D721Med (cell line): ENCODE results near the gene FASTKD1.
"Not testable (repeated sequence)": the region's sequence is repeated elsewhere in the genome, so short reads cannot be mapped to it uniquely, and the experiment has no call there.

Source experiments
- DNase-seq: peaks from one replicate; pipeline ENCODE4 v3.0.0; 2011; ENCODE audit warnings: low spot score; ENCODE audit not compliant: insufficient read length
- FAIRE-seq: peaks from 2 replicates; lab custom pipeline; 2011; peaks lifted over from hg19 to GRCh38; lab: Jason Lieb, UNC
- TF ChIP-seq, protein P1 (sequence below): IDR thresholded peaks from 2 replicates; pipeline ENCODE4 v1.5.1; 2012; ENCODE audit warnings: mild to moderate bottlenecking, control low read depth; ENCODE audit not compliant: insufficient read depth; ENCODE audit errors: missing control alignments

Gene FASTKD1

GRCh38 chr2:169523681-169524080, 50.0 kb downstream of the FASTKD1 start:
- FAIRE-seq: no peak
- DNase-seq: no peak
- TF ChIP-seq, protein P1, sequence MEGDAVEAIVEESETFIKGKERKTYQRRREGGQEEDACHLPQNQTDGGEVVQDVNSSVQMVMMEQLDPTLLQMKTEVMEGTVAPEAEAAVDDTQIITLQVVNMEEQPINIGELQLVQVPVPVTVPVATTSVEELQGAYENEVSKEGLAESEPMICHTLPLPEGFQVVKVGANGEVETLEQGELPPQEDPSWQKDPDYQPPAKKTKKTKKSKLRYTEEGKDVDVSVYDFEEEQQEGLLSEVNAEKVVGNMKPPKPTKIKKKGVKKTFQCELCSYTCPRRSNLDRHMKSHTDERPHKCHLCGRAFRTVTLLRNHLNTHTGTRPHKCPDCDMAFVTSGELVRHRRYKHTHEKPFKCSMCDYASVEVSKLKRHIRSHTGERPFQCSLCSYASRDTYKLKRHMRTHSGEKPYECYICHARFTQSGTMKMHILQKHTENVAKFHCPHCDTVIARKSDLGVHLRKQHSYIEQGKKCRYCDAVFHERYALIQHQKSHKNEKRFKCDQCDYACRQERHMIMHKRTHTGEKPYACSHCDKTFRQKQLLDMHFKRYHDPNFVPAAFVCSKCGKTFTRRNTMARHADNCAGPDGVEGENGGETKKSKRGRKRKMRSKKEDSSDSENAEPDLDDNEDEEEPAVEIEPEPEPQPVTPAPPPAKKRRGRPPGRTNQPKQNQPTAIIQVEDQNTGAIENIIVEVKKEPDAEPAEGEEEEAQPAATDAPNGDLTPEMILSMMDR: no peak

GRCh38 chr2:169520896-169521295, 52.8 kb downstream of the FASTKD1 start:
- TF ChIP-seq, protein P1: no peak
- FAIRE-seq (no peak), DNase-seq (no peak)

DNA sequence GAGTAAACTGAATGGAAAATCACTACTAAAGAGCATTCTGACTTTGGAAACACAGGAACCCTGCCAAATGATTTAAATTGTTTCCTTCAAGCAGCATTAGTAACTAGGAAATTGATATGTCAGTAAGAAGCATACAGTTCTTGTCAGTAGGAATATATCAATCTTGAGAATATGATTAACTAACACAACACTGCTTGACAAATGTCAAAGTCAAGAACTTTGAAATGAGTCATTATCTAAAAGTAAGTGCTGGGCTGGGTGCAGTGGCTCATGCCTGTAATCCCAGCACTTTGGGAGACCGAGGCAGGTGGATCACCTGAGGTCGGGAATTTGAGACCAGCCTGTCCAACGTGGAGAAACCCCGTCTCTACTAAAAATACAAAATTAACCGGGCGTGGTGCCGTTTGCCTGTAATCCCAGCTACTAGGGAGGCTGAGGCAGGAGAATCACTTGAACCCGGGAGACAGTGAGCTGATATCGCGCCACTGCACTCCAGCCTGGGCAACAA, 57.1 kb downstream of the FASTKD1 start:
- not testable (repeated sequence) for FAIRE-seq, DNase-seq

DNA sequence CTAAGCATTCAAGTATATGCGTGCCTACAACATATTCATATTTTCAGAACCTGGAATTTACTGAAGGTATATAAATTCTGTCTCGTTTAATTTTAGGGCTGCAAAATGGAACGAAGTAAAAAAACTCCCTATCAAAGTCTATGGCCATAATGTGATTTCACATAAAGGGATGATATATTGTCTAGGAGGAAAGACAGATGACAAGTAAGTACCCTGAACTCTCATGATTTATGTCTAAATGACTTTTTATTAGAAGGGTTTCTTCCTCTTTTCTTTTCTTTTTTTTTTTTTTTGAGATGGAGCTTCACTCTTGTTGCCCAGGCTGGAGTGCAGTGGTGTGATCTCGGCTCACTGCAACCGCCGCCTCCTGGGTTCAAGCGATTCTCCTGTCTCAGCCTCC, 58.9 kb downstream of the FASTKD1 start:
- FAIRE-seq, DNase-seq: not testable (repeated sequence)

- TF ChIP-seq, protein P1: no peak
- DNase-seq: no peak
- FAIRE-seq: no peak
These were observed 59.7 kb downstream of the FASTKD1 start for GRCh38 chr2:169513926-169514325.

DNA sequence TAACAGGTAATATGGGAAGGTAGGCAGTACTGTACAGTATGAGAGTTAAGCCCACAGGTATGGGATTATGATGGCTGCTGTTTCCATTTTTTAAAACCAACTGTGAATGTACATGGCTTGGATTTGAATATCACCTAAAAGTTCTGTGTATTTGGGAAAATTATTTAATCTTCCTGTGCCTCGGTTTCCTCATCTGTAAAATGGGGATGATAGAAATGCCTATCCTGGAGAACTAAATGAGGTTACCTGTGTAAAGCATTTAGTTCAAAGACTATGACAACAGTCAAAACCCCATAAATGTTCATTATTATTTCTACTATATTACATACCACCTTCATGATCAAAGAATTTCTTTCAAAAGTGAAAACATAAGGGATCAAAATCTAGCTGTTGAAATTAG, 60.6 kb downstream of the FASTKD1 start:
- DNase-seq (no peak), FAIRE-seq (no peak)
- TF ChIP-seq, protein P1: no peak

GRCh38 chr2:169512525-169512924, 61.1 kb downstream of the FASTKD1 start:
- TF ChIP-seq, protein P1: no peak
- FAIRE-seq: no peak
- no peak for DNase-seq

GRCh38 chr2:169511818-169512217, 61.8 kb downstream of the FASTKD1 start:
- TF ChIP-seq, protein P1: no peak
- DNase-seq (no peak), FAIRE-seq (no peak)
